Gastroesophageal sphincter (tissue), 4 donors: Measurements from ENCODE around the gene ATP9A. TPM values are rescaled to one million over a fixed set of nuclear protein-coding genes. Genes with fewer than 3 reads are reported as not detected.

Source experiments
- ATAC-seq: fragments of 150-250 bp; one replicate; pipeline ENCODE4 v1.9.1; 2016; ENCODE audit warnings: mild to moderate bottlenecking, moderate library complexity
- H3K27ac ChIP-seq, 4 donors: fragments of 200-600 bp; sonication (generic) in 3 of 4; 1 replicate in 3 of 4; 2 replicates in 1 of 4; pipeline ENCODE4 v1.5.1; 2016 to 2019
- H3K27me3 ChIP-seq: fragments of 200-600 bp; sonication (generic); one replicate; pipeline ENCODE4 v1.5.1; 2019
- H3K36me3 ChIP-seq, 2 donors: fragments of 200-600 bp; sonication (generic); one replicate each; pipeline ENCODE4 v1.5.1; 2019; ENCODE audit warnings: control low read depth in 1 of 2
- H3K4me1 ChIP-seq, 3 donors: fragments of 200-600 bp; sonication (generic); 1 replicate in 2 of 3; 2 replicates in 1 of 3; pipeline ENCODE4 v1.5.1; 2016 to 2019; ENCODE audit warnings: control low read depth in 2 of 3
- H3K4me3 ChIP-seq, 2 donors: fragments of 200-600 bp; sonication (generic); one replicate each; pipeline ENCODE4 v1.5.1; 2019; ENCODE audit warnings: mild to moderate bottlenecking in 1 of 2, moderate library complexity in 1 of 2
- H3K9me3 ChIP-seq, 3 donors: fragments of 200-600 bp; sonication (generic); one replicate each; pipeline ENCODE4 v1.5.1; 2017 to 2019; ENCODE audit warnings: control low read depth in 2 of 3
- CTCF ChIP-seq, 4 experiments: fragments of 200-600 bp in 2 of 4; fragments of 450-650 bp in 2 of 4; sonication (generic) in 1 of 4; IDR thresholded peaks; one replicate each; pipeline ENCODE4 v1.5.1; 2017 to 2019; ENCODE audit warnings: antibody characterized with exemption in 4 of 4, mild to moderate bottlenecking in 2 of 4, moderate library complexity in 2 of 4
- EP300 ChIP-seq: sonication (generic); formaldehyde crosslinking; IDR thresholded peaks from one replicate; pipeline ENCODE4 v1.6.1; 2017; ENCODE audit warnings: antibody characterized with exemption, mild to moderate bottlenecking
- POLR2A ChIP-seq, 2 donors: fragments of 450-650 bp; IDR thresholded peaks; one replicate each; pipeline ENCODE4 v1.6.1; 2017; ENCODE audit warnings: antibody characterized with exemption in 2 of 2, mild to moderate bottlenecking in 2 of 2, moderate library complexity in 1 of 2
- POLR2AphosphoS5 ChIP-seq: sonication (generic); formaldehyde crosslinking; IDR thresholded peaks from one replicate; pipeline ENCODE4 v1.6.1; 2017; ENCODE audit warnings: antibody characterized with exemption
- WGBS, 2 donors: methylation state at CpG; one replicate each; pipeline ENCODE4 v1.1.5; 2018; ENCODE audit warnings: low coverage in 1 of 2; 5-methylcytosine and 5-hydroxymethylcytosine counted together
- total RNA-seq, 4 donors: library from RNA; depleted of rRNA; stranded (reverse); fragments of >200 nt; gene quantifications; one replicate each; pipeline ENCODE4 v1.1.0, GENCODE V29; 2016

The ATP9A gene
- total RNA-seq, 4 donors from 2014 or later, result 49.3 to 80.2 (median 57.7) TPM

DNA sequence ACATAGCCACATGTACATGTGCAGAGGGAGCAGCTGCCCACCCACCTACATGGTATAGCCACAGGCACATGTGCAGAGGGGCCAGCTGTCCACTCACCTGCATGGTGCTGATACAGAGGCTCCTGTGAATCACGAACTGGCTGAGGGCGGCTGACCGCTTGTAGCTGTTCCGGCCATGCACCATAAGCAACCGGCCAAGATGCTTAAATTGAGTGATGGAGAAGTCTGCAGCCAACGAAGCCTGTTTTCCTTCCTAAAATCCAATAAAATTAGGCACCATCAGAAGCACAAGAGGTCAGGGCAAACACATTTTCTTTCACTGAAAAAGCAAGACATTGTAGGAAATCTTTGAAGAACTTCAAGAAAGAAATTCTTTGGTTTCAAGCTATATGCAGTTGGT, 154.6 kb downstream of the ATP9A start:
- H3K4me1 ChIP-seq, result peaks cover 0 to 4% (median 0%) of the 10 kb centered on the region in 3 donors
- H3K36me3 ChIP-seq, result peaks cover 0 to 91% of the 10 kb centered on the region in 2 donors
- TF ChIP-seq EP300 (no peak), CTCF (IDR thresholded peaks at IDR 0.05) (no peak), POLR2A (IDR thresholded peaks at IDR 0.05) (no peak), POLR2AphosphoS5 (no peak)
- H3K4me3 ChIP-seq, result no peak overlapping the region
- WGBS, 2 donors, result 88% methylated on average over 6 of the region's 6 CpGs; no CpG with 5 or more reads in 1 of the 2 donors
- no peaks in the 10 kb centered on the region for H3K27me3 ChIP-seq
- no peak for ATAC-seq
- no peak overlapping the region for H3K27ac ChIP-seq
- H3K9me3 ChIP-seq, result no peaks in the 10 kb centered on the region

- TF ChIP-seq EP300 (no peak), CTCF (IDR thresholded peaks at IDR 0.05) (no peak), POLR2AphosphoS5 (no peak), POLR2A (IDR thresholded peaks at IDR 0.05) (no peak)
- Histone ChIP-seq H3K36me3 (peaks cover 0 to 91% of the 10 kb centered on the region in 2 donors), H3K4me3 (no peak overlapping the region), H3K27ac (no peak overlapping the region), H3K27me3 (no peaks in the 10 kb centered on the region), H3K4me1 (peaks cover 0 to 4% (median 0%) of the 10 kb centered on the region in 3 donors), H3K9me3 (no peaks in the 10 kb centered on the region)
- WGBS, 2 donors, result 84 to 100% methylated on average over 2 to 4 of the region's 5 CpGs
- ATAC-seq, result no peak
Observed at GRCh38 chr20:51612896-51613295, 155.3 kb downstream of the ATP9A start.

DNA sequence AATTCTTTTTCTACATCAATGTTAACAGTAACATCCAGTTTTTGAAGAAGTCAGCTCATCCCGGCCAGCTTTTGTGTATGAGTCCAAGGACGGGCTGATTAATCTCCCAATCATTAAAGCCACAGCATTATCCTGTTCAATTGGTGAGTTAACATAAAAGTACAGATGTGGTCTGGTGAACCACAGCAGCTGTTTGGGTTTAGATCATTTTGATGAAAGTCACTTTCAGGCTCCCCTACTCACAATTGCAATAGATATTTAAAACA, 156.6 kb downstream of the ATP9A start:
- no peak for TF ChIP-seq POLR2AphosphoS5
- no peak for TF ChIP-seq EP300
- TF ChIP-seq CTCF (IDR thresholded peaks at IDR 0.05), result no peak
- no peak for TF ChIP-seq POLR2A (IDR thresholded peaks at IDR 0.05)
- ATAC-seq, result no peak

GRCh38 chr20:51610761-51611624, 157.2 kb downstream of the ATP9A start:
- no peaks in the 10 kb centered on the region for H3K9me3 ChIP-seq
- H3K27ac ChIP-seq, result no peak overlapping the region
- H3K4me3 ChIP-seq, result no peak overlapping the region
- H3K36me3 ChIP-seq, result peaks cover 0 to 91% of the 10 kb centered on the region in 2 donors
- no peak for ATAC-seq
- TF ChIP-seq POLR2A (IDR thresholded peaks at IDR 0.05) (no peak), POLR2AphosphoS5 (no peak), CTCF (IDR thresholded peaks at IDR 0.05) (no peak), EP300 (no peak)
- 75 to 77% methylated on average over 6 to 14 of the region's 16 CpGs for WGBS, 2 donors
- peaks cover 0 to 4% (median 0%) of the 10 kb centered on the region in 3 donors for H3K4me1 ChIP-seq
- no peaks in the 10 kb centered on the region for H3K27me3 ChIP-seq

More for the DNA sequence above, 156.6 kb downstream of the ATP9A start:
- H3K9me3 ChIP-seq, result no peaks in the 10 kb centered on the region
- H3K27me3 ChIP-seq, result no peaks in the 10 kb centered on the region
- H3K4me1 ChIP-seq, result peaks cover 0 to 4% (median 0%) of the 10 kb centered on the region in 3 donors
- WGBS, 2 donors, result 65 to 83% methylated on average over 1 to 2 of the region's 2 CpGs
- H3K4me3 ChIP-seq, result no peak overlapping the region
- peaks cover 0 to 91% of the 10 kb centered on the region in 2 donors for H3K36me3 ChIP-seq
- H3K27ac ChIP-seq, result no peak overlapping the region

DNA sequence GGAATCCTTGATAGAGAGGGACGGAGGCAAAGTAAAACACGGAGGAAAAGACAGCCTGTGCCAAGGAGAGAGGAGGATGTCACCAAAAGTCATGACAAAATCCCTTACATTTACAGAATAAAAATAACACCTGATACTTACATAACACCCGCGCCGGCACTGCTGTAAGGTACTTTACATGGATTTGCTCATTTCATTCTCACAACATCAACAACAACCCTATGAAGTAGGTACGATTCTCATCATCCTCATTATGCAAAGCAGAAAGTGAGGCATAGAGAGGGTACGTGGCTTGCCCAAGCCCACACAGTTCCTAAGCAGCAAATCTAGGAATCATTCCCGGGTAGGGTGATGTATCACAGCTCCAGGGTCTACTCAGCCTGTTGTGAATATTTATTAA, 158.1 kb downstream of the ATP9A start:
- Histone ChIP-seq H3K4me1 (peaks cover 0 to 4% (median 0%) of the 10 kb centered on the region in 3 donors), H3K27ac (no peak overlapping the region), H3K4me3 (no peak overlapping the region), H3K36me3 (peaks cover 0 to 94% of the 10 kb centered on the region in 2 donors), H3K27me3 (no peaks in the 10 kb centered on the region), H3K9me3 (no peaks in the 10 kb centered on the region)
- 82 to 90% methylated on average over 5 to 6 of the region's 8 CpGs for WGBS, 2 donors
- no peak for ATAC-seq
- TF ChIP-seq POLR2A (IDR thresholded peaks at IDR 0.05) (no peak), CTCF (IDR thresholded peaks at IDR 0.05) (no peak), POLR2AphosphoS5 (no peak), EP300 (no peak)
